ENCODE results near the gene CCR1.

- TF ChIP-seq, protein P1, sequence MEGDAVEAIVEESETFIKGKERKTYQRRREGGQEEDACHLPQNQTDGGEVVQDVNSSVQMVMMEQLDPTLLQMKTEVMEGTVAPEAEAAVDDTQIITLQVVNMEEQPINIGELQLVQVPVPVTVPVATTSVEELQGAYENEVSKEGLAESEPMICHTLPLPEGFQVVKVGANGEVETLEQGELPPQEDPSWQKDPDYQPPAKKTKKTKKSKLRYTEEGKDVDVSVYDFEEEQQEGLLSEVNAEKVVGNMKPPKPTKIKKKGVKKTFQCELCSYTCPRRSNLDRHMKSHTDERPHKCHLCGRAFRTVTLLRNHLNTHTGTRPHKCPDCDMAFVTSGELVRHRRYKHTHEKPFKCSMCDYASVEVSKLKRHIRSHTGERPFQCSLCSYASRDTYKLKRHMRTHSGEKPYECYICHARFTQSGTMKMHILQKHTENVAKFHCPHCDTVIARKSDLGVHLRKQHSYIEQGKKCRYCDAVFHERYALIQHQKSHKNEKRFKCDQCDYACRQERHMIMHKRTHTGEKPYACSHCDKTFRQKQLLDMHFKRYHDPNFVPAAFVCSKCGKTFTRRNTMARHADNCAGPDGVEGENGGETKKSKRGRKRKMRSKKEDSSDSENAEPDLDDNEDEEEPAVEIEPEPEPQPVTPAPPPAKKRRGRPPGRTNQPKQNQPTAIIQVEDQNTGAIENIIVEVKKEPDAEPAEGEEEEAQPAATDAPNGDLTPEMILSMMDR (IDR thresholded peaks at IDR 0.05; ENCODE audit: insufficient read depth, low read depth, low read length) = no peak
- no peak for TF ChIP-seq EZH2 (IDR thresholded peaks at IDR 0.05; ENCODE audit: insufficient read depth, low read length)
Measured at GRCh38 chr3:46168583-46169345, 39.3 kb downstream of the CCR1 start.

Data from astrocyte (in vitro differentiated cells and primary cell).